Measurements from ENCODE around the gene APLF.

The APLF gene, protein sequence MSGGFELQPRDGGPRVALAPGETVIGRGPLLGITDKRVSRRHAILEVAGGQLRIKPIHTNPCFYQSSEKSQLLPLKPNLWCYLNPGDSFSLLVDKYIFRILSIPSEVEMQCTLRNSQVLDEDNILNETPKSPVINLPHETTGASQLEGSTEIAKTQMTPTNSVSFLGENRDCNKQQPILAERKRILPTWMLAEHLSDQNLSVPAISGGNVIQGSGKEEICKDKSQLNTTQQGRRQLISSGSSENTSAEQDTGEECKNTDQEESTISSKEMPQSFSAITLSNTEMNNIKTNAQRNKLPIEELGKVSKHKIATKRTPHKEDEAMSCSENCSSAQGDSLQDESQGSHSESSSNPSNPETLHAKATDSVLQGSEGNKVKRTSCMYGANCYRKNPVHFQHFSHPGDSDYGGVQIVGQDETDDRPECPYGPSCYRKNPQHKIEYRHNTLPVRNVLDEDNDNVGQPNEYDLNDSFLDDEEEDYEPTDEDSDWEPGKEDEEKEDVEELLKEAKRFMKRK

GRCh38 chr2:68467077-68467960, at the start of gene APLF, which contains the start of gene FBXO48:
APLF (plus strand) TSS chr2:68467585; CDS start chr2:68467732, 147 bp downstream.
FBXO48 (minus strand) TSS chr2:68467294; CDS start chr2:68465145, 2,149 bp downstream.
- DNase-seq: peak; percentile 98

GRCh38 chr2:68417926-68418325, 49.5 kb upstream of the APLF start:
- DNase-seq: no peak

DNA sequence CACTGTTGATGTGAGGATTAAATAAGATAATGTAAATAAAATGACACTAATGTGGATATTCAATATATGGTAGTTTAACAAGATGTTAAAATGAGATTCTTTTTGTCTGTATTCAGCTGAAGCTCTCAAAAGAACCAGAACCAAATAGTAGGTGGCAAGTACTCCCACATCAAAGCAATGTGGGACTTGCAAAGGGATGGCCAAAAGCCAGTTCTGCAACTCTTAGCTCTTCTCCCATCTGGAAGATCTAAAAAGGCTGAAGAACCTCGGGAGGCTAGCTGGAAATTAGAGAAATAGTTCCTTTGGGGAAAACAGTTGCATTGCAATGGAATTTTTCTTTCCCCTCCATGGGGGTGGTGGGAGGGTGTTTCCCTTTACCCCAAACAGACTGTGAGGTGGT, 49.0 kb upstream of the APLF start:
- DNase-seq: no peak

DNA sequence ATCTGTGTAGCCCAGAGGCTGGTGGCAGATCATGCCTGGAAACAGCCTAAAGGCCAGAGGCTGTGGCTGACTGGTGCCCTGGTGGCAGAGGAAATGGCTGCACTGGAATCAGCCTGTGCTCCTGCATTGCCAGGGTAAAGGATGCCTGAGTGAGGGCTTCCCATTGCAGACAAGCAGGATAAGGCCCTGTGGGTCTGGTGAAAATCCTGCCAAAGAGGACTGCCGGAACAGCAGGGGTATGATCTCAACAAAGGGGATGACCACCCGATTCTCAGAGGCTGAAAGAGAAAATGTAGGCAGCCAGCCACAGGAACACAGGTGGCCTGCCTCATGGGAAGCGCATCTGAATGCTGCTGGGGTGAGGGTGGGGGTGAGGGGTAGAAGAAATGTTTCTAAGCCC, 48.5 kb upstream of the APLF start:
- DNase-seq: no peak

DNA sequence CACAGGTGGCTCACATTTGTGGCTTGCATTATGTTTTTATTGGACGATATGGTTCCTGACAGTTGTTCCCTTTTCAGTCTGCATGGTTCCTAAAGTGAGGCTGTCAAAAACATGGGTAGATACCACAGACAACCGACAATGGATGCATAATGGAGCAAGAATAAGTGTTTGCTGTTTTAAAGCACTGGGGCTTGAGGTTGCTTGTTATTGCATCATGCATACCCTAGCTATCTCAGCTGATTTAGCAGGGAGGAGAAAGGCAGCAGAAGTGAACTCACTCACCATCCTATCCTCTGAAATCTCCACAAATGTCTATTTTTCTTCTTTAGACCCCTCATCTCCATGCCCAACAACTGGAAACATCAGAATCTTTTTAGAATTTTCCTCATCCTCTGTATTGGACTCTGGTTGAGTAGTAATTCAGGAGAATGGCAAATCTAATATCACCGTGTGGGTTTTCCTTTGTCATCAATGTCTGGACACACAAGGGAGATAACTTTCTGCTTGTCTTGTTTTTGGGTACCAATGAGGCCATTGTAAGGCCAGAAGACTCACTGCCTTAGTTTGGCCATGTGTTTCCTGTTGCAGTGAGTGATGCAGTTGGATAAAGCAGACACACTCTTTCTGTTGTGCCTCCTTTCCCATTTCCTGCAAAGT, 47.0 kb upstream of the APLF start:
- no peak for DNase-seq

DNA sequence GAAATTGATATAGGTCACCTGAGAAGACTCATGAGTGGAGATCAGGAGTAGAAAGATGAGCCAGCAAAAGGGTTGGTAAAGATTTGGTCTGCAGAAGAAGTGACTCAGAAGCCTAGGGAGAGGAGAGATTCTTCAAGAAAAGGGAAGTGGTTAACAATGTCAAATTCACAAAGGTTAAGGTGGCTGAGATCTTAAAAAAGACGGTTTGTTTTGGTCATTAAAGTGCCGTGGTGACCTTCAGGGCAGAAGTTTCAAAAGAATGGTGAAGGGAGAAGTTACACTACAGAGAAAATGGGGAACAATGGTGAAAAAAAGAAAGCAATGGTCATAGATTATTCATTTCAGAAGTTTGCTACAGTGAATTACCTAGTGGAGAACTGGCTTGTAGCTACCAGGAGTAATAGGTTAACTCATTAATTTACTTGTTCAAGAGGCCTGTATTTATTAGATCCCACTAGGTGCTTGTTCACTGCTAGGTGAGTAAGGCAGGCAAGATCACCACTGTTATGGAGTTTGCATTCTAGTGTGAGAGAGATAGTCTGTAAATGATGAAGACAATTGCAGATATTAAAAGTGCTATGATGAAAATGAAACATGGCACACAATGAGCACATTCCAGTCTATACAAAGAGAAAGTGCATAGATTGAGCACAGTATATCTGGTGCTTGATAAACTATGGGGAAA, 43.3 kb upstream of the APLF start:
- no peak for DNase-seq

- no peak for DNase-seq
These were observed 41.9 kb upstream of the APLF start for GRCh38 chr2:68425503-68425902.

GRCh38 chr2:68426446-68426845, 40.9 kb upstream of the APLF start:
- DNase-seq: no peak

DNA sequence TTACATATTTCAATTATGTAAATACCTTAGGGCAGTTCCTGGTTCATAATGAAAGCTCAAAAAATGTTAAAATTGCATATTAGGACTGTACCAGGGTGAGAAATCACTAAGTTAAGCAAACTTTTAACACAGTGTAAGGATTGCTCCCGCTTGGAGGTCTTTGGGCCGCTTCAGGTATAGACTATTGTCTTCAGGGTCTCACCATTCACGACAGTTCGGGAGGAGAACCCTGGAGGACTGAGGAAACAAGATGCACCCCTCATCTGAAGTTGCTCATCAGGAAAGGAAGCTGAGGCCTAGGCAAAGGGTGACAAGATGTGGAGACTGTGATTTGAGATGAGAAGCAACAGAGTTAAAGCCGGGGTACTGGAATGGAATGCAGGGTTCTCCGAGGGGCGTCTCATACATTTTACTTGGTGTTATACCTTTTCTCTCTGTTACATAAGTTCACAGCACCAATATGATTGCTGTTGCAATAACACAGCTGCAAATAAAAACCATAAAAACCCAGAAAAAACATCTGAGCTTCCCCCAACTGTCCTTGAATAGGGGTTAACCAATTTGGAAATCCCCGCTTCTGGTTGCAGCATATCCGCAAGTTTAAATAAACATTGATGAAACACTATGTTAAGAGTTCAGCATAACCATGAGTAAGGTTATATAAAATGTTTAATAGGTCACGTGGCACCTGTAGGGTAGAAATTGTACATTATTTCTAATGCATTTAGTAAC, 40.4 kb upstream of the APLF start:
- DNase-seq: no peak

DNA sequence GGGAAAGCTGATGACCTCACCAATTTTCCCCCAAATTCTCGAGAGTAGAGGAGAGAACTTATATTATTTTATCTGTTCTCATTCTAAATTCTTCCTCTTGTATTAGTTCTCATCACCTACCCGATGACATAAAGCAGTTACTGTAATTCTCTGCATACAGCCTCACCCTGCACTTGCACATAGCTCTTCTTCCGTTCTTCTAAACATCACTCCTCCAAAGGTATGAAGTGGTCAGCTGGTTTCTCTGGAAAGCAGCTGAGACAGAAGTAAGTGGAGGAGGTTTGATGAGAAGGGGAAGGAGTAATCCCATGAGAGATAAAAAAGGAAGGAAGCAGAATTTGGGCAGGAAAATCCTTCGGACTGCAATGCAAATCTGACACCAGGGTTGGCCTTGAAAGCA, 39.3 kb upstream of the APLF start:
- no peak for DNase-seq

- DNase-seq: no peak
These were observed 38.6 kb upstream of the APLF start for GRCh38 chr2:68428746-68429145.

GRCh38 chr2:68429311-68429826, 38.0 kb upstream of the APLF start:
- no peak for DNase-seq

- DNase-seq: no peak
These were observed 35.9 kb upstream of the APLF start for GRCh38 chr2:68431316-68431972.

- DNase-seq: no peak
These were observed 34.4 kb upstream of the APLF start for GRCh38 chr2:68432696-68433658.

DNA sequence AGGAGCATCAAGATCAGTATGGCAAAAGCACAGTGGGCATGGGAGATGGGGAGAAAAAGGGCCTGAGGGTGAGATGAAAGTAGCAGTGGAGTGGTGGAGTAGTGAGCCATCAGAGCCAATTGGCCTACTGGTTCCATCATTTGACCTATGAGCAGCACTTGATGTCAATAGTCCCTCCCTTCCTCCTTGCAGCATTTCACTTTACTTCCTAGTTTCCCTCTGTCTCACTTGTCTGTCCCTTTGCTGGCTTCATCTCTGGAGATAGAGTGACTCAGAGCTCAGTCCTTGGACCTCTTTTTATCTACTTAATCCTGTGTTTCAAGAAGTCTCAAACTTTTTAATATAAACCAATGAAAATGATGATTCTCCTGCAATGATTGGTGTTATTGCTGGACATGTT, 32.4 kb upstream of the APLF start:
- no peak for DNase-seq

GRCh38 chr2:68435615-68436014, 31.8 kb upstream of the APLF start:
- no peak for DNase-seq

- no peak for DNase-seq
These were observed 31.1 kb upstream of the APLF start for GRCh38 chr2:68436270-68436669.

- DNase-seq: no peak
These were observed 28.7 kb upstream of the APLF start for GRCh38 chr2:68438455-68439303.
